K562 (cell line): ENCODE results near the gene LMTK2. TPM values are rescaled to one million over a fixed set of nuclear protein-coding genes. Genes with fewer than 3 reads are reported as not detected.

Experiments used
- ATAC-seq: fragments of 200-7000 bp; cut with Tn5 transposase; 3 replicates; pipeline ENCODE4 v1.9.1; 2020; ENCODE audit warnings: moderate library complexity
- BruUV-seq: library from RNA; stranded (reverse); fragments of 400-500 nt; replicated peaks from 2 replicates; lab custom pipeline; 2021; lab: Mats Ljungman, UMichigan
- CTCF ChIA-PET: fragments of 300-600 bp; formaldehyde crosslinking; extraction: SDS; loops from one replicate; lab custom pipeline; 2021; ENCODE audit warnings: low intra/inter-chr PET ratio; lab: Yijun Ruan, JAX
- POLR2A ChIA-PET: fragments of 300-600, 350-650 bp; sonication (Branson Sonifier 250); formaldehyde crosslinking; extraction: SDS; loops from one replicate; lab custom pipeline; 2021; ENCODE audit warnings: antibody characterized with exemption, inconsistent platforms; lab: Yijun Ruan, JAX
- DNase-seq, 4 experiments: peaks; one replicate each; pipeline versions ENCODE4 v3.0.0 to v3.0.0-alpha.2; 2011 to 2018; ENCODE audit warnings: low spot score in 3 of 4, mixed read lengths in 3 of 4; ENCODE audit errors: extremely low read depth in 1 of 4
- FAIRE-seq: peaks from 2 replicates; lab custom pipeline; 2011; peaks lifted over from hg19 to GRCh38; lab: Jason Lieb, UNC
- H2AFZ ChIP-seq: 2 replicates; pipeline ENCODE4 v1.6.0; 2011; ENCODE audit warnings: low read depth, low read length, control low read depth, inconsistent platforms
- H3K27ac ChIP-seq: fragments of 200-600 bp; 3 replicates; pipeline ENCODE4 v1.8.0; 2011; ENCODE audit warnings: low read depth, mild to moderate bottlenecking, control low read depth, inconsistent platforms, low read length, moderate library complexity, mixed read lengths; ENCODE audit errors: extremely low read depth
- H3K27me3 ChIP-seq, 2 experiments: fragments of 300-600 bp in 1 of 2; 2 replicates in 1 of 2; 3 replicates in 1 of 2; pipeline versions ENCODE4 v1.6.0 to v1.8.0; 2011; ENCODE audit warnings: inconsistent platforms in 2 of 2, low read length in 2 of 2, mild to moderate bottlenecking in 1 of 2, mixed read lengths in 1 of 2, moderate library complexity in 1 of 2; ENCODE audit not compliant: control insufficient read depth in 2 of 2, insufficient read depth in 2 of 2
- H3K36me3 ChIP-seq: fragments of 300-600 bp; 3 replicates; pipeline ENCODE4 v1.8.0; 2011; ENCODE audit warnings: mild to moderate bottlenecking, low read length, inconsistent platforms; ENCODE audit not compliant: control insufficient read depth, insufficient read depth
- H3K4me1 ChIP-seq, 2 experiments: fragments of 200-600 bp in 1 of 2; replicated peaks in 1 of 2; 2 replicates in 1 of 2; 3 replicates in 1 of 2; pipeline versions ENCODE4 v1.5.1 to v1.8.0; 2011; ENCODE audit warnings: inconsistent platforms in 2 of 2, low read length in 2 of 2, mild to moderate bottlenecking in 1 of 2, mixed read lengths in 1 of 2, moderate library complexity in 1 of 2; ENCODE audit not compliant: control insufficient read depth in 2 of 2, insufficient read depth in 2 of 2
- H3K4me2 ChIP-seq: 2 replicates; pipeline ENCODE4 v1.6.1; 2011; ENCODE audit warnings: low read length, control low read depth, inconsistent platforms, mixed read lengths; ENCODE audit not compliant: insufficient read depth
- H3K4me3 ChIP-seq: fragments of 200-600 bp; sonication (generic), shearing (Covaris generic); 2 replicates; pipeline ENCODE4 v1.5.1; 2016; ENCODE audit warnings: control low read depth, inconsistent platforms
- H3K79me2 ChIP-seq: fragments of 200-600 bp; 3 replicates; pipeline ENCODE4 v1.8.0; 2011; ENCODE audit warnings: low read length, inconsistent platforms; ENCODE audit not compliant: control insufficient read depth, insufficient read depth
- H3K9ac ChIP-seq, 2 experiments: 2 replicates each; pipeline versions ENCODE4 v1.6.0 to v1.6.1; 2011; ENCODE audit warnings: low read depth in 2 of 2, low read length in 2 of 2, control low read depth in 1 of 2, inconsistent platforms in 1 of 2, mild to moderate bottlenecking in 1 of 2, mixed read lengths in 1 of 2; ENCODE audit not compliant: insufficient read depth in 1 of 2
- H3K9me1 ChIP-seq: one replicate; pipeline ENCODE4 v1.6.0; 2011; ENCODE audit warnings: inconsistent platforms, mild to moderate bottlenecking, low read length, moderate library complexity; ENCODE audit not compliant: control insufficient read depth, insufficient read depth
- H3K9me3 ChIP-seq: replicated peaks from 2 replicates; pipeline ENCODE4 v1.5.1; 2011; ENCODE audit warnings: low read depth, low read length, inconsistent platforms; ENCODE audit not compliant: control insufficient read depth, insufficient read depth
- H4K20me1 ChIP-seq: replicated peaks from 2 replicates; pipeline ENCODE4 v1.6.1; 2011; ENCODE audit warnings: low read length, inconsistent platforms, mixed read lengths; ENCODE audit not compliant: control insufficient read depth, insufficient read depth
- CC2D1A ChIP-seq: fragments of 450-650 bp; IDR thresholded peaks from 2 replicates; pipeline ENCODE4 v1.6.1; 2017; ENCODE audit warnings: mild to moderate bottlenecking
- CSDE1 ChIP-seq, 2 experiments: fragments of 450-650 bp; IDR thresholded peaks; 2 replicates each; pipeline ENCODE4 v1.6.1; 2016; ENCODE audit warnings: mild to moderate bottlenecking in 1 of 2
- CTCF ChIP-seq, 3 experiments: IDR thresholded peaks in 2 of 3; conservative IDR thresholded peaks in 1 of 3; 2 replicates each; pipeline ENCODE4 v1.5.1; 2011 to 2012; ENCODE audit warnings: low read length in 3 of 3, mild to moderate bottlenecking in 3 of 3, control low read depth in 2 of 3, improper control_type of control experiment in 1 of 3, inconsistent platforms in 1 of 3, low read depth in 1 of 3, mixed read lengths in 1 of 3, moderate library complexity in 1 of 3; ENCODE audit not compliant: insufficient read depth in 2 of 3
- CTCFL ChIP-seq: IDR thresholded peaks from 2 replicates; pipeline ENCODE4 v1.6.1; 2011; ENCODE audit warnings: borderline replicate concordance, low read depth, mild to moderate bottlenecking, moderate library complexity, low read length; ENCODE audit not compliant: insufficient read depth, poor library complexity, severe bottlenecking
- E2F8 ChIP-seq: fragments of 450-650 bp; IDR thresholded peaks from 2 replicates; pipeline ENCODE4 v1.7.1; 2018; ENCODE audit warnings: mild to moderate bottlenecking, low read depth; ENCODE audit not compliant: partially characterized antibody
- PHTF2 ChIP-seq: fragments of 250-450 bp; sonication (Bioruptor Pico); IDR thresholded peaks from 2 replicates; pipeline ENCODE4 v1.5.0; 2021; ENCODE audit warnings: mild to moderate bottlenecking
- POLR3G ChIP-seq: IDR thresholded peaks from 2 replicates; pipeline ENCODE4 v1.6.1; 2011; ENCODE audit not compliant: insufficient read length, insufficient replicate concordance; ENCODE audit errors: extremely low read depth
- ZC3H4 ChIP-seq: sonication (generic); formaldehyde crosslinking; IDR thresholded peaks from 2 replicates; pipeline ENCODE4 v1.9.0; 2021; ENCODE audit warnings: missing genetic modification reagents, borderline replicate concordance
- ZNF232 ChIP-seq: sonication (generic); formaldehyde crosslinking; IDR thresholded peaks from 2 replicates; pipeline ENCODE4 v1.8.0; 2022; ENCODE audit warnings: mild to moderate bottlenecking, missing genetic modification reagents
- WGBS: fragments of 100-300 bp; shearing (Covaris generic); methylation state at CpG from one replicate; pipeline ENCODE4 v1.1.6; 2016; ENCODE audit warnings: low coverage, mixed read lengths; ENCODE audit not compliant: insufficient coverage; ENCODE audit errors: missing lambda C conversion rate; 5-methylcytosine and 5-hydroxymethylcytosine counted together
- in situ Hi-C: fragments of 300-500 bp; cut with MboI; formaldehyde crosslinking; loops from 4 replicates; pipeline ENCODE4 v1.15.0; 2018; ENCODE audit warnings: inconsistent platforms, mixed read lengths
- intact Hi-C: fragments of 100-400 bp; cut with micrococcal nuclease; formaldehyde crosslinking; loops from 2 replicates; pipeline ENCODE4 v1.14.2; 2022
- polyA plus RNA-seq, 8 experiments: library from polyadenylated mRNA; depleted of rRNA in 4 of 8; stranded (reverse) in 5 of 8; unstranded in 3 of 8; fragments of >200 nt; fragmentation: Nextera tagmentation in 2 of 8; fragmentation: Illumina TruSeq in 1 of 8; extraction: Ambion mirVana in 2 of 8; extraction: Trizol in 1 of 8; gene quantifications; 2 replicates each; pipeline versions ENCODE4 v1.2.1 to v1.2.3, GENCODE V29; 2011 to 2014; ENCODE audit warnings: inconsistent platforms in 1 of 8, missing spikeins in 1 of 8
- total RNA-seq, 7 experiments: library from RNA; depleted of rRNA in 6 of 7; stranded (reverse); fragments of >200 nt in 6 of 7; fragmentation: Illumina TruSeq in 2 of 7; extraction: Trizol in 2 of 7; gene quantifications; 2 replicates each; pipeline versions ENCODE4 v1.2.1 to v1.2.3, GENCODE V29; 2011 to 2021; ENCODE audit warnings: low replicate concordance in 1 of 7

The LMTK2 gene
- total and polyA plus RNA-seq, 9 of the 15 experiments (the other 6 are each of a cell fraction or from before 2014, with no cell fraction given) = 0.78 to 16.4 (median 6.3) TPM

- H4K20me1 ChIP-seq = peaks cover 4% of the 10 kb centered on the region; the same call in 1 of the 2 replicates
- H3K27ac ChIP-seq = no peak overlapping the region
- H3K4me3 ChIP-seq = no peak overlapping the region
- H3K4me1 ChIP-seq = no peaks in the 10 kb centered on the region; a peak in 1 of 5 replicates
- WGBS = 94% methylated on average over 36 of the region's 37 CpGs
- no peaks in the 10 kb centered on the region for H3K9me3 ChIP-seq
- H3K4me2 ChIP-seq = no peak overlapping the region
- POLR2A ChIA-PET = interaction anchor here (0.6 kb wide), 1 partner anchor 81 kb away, joined by 3 read pairs; no protein-coding TSS in a partner anchor
- intact Hi-C loops (no loop called here), in situ Hi-C loops (no loop called here)
- no TSS peak for BruUV-seq
- H2AFZ ChIP-seq = no peak overlapping the region
- H3K79me2 ChIP-seq = no peaks in the 10 kb centered on the region
- FAIRE-seq = no peak
- CTCF ChIA-PET = no interaction called here
- no peak for ATAC-seq
- no peaks in the 10 kb centered on the region for H3K27me3 ChIP-seq
- H3K9ac ChIP-seq = 0 out of 4 replicates have a peak overlapping the region, but pooled peaks of 1 of the 2 experiments have one; percentile 42
- H3K36me3 ChIP-seq = peaks cover 53% of the 10 kb centered on the region; the same call in 2 of the 3 replicates
- no peak for DNase-seq
- no peaks in the 10 kb centered on the region for H3K9me1 ChIP-seq
- TF ChIP-seq PHTF2 (no peak), ZC3H4 (CRISPR knock-in tag) (no peak), CTCFL (no peak), CSDE1 (IDR thresholded peaks at IDR 0.05) (no peak), POLR3G (no peak), CTCF (IDR thresholded peaks at IDR 0.05 in 2 of 3, conservative IDR thresholded peaks at IDR 0.05 in 1 of 3; ENCODE audit: insufficient read depth in 2 of 3, low read depth in 1 of 3, low read length in 3 of 3) (no peak), E2F8 (no peak), CC2D1A (no peak), ZNF232 (no peak)
Measured at GRCh38 chr7:98193474-98194180, 87.0 kb downstream of the LMTK2 start.
